Inflammatory macrophage (primary cell): Measurements from ENCODE around the gene OR2V1.
"Not testable (repeated sequence)": the region's sequence is repeated elsewhere in the genome, so short reads cannot be mapped to it uniquely, and the experiment has no call there.

Experiments
- DNase-seq, 2 donors: peaks; one replicate each; pipeline ENCODE4 v3.0.0-alpha.2; 2020 to 2022

OR2V1 gene

DNA sequence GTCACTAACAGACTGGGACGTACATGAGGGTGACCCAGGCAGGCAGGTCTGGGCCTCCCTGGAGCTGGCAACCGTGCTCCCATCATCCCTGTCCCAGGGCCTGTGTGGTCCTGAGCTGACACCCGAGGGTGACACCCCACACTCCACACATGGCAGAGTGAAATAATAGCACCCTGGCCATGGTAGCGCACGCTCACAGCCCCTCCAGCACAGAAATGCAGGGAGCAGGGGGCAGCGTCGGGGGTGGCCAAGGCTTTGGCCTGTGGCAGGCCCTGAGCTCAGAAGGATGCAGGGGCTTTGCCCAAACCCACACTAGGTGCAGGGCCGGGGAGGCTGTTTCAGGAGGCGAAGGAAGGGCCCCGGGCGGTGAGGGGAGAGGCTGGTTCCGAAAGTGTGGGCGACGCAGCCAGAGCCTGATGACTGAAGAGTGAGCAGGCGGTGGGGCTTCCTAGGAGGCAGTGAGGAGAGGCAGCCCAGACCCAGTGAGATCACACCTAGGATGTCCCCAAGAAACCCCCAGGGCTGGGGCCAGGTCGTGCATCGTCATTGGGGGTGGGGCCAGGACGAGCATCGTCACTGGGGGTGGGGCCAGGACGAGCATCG, 29.3 kb upstream of the OR2V1 start:
- no peak for DNase-seq

DNA sequence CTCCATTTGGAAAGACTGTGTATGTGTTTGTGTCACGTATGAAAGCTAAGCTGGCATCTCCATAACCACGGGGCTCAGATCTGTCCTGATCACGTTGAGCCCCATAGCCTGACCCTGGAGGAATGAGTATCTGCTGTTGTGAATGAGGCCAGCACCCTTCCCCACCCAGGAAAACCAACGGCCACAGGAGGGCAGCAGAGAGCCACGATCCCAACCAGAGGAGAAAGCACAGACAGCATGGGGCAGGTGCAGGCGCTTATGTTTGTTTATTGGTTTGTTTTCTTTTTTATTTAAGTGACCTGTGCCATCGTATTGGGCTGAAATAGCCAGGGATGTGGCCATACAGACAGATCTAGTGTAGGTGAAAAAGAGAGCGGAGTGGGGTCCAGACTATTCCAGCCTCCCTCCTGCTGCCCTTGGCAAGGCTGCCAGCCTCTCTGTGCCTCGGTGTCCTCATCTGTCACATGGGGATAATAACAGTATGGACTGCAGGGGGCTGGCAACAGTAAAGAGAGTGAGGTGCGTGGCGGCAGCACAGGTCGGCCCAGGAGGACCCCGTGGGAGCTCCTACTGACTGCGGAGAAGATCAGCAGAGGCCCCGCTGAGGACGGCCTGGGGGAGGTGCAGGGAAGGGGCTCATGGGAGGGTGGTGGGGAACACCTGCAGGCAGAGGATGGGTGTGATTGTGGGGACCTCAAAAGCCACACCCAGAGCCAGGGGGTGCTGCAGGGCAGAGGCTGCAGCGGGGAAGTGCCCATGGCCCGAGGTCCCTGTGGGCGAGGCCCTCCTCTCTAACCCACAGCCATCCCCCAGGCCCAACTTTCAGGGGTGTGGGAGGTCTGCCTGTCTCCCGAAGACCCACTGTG, 28.6 kb upstream of the OR2V1 start:
- peak; percentile 81 to 82 for DNase-seq

DNA sequence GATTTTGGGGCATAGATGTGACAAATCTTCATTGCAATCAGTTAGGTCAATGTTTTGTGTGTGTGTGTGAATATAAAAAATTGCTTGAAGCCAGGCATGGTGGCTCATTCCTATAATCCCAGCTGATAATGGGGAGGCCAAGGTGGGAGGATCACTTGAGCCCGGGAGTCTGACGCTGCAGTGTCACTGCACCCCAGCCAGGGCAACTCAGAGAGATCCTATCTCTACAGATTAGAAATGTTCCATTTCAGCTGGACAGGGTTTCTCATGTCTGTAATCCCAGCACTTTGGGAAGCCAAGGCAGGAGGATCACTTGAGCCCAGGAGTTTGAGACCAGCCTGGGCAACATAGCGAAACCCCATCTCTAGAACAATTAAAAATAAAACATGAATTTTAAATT, 27.9 kb upstream of the OR2V1 start:
- DNase-seq, result no peak

DNA sequence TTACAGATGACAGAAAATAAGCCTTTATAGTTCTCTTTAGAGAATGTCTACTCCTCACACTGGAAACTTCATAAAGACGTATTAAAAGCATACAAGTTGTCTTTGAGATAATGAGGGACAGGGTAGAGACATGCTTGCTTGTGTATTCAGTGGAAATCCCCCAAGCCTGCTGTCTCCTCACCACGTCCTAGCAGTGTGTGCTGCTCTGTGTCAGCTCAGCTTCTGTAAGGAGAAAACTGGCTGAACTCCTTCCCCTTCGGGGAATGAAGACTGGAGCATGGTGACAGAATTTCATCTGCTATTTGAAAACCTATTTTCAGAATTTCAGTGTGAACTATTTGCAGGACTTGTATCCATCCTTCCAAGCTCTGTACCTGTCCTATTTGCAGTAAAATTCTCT, 25.8 kb upstream of the OR2V1 start:
- DNase-seq, result no peak

DNA sequence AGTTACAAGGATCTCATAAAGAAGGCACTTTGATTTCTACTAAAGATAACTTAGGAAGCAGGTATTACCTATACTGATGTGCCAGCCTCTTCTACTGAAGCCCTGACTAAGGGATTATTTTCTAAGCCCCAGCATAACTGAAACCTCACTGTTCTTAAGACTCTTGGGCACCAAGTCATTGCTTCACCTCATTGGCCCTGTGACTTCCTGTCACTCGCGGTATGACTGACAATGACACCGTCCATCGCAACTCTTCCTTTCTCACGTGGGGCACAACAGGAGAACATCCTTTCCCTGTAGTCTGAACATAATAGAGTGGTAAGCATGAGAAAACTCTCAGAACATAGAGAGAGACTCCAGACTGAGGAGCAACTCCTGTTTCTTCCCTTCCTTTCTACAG, 22.8 kb upstream of the OR2V1 start:
- DNase-seq, result peak; percentile 10 to 44

DNA sequence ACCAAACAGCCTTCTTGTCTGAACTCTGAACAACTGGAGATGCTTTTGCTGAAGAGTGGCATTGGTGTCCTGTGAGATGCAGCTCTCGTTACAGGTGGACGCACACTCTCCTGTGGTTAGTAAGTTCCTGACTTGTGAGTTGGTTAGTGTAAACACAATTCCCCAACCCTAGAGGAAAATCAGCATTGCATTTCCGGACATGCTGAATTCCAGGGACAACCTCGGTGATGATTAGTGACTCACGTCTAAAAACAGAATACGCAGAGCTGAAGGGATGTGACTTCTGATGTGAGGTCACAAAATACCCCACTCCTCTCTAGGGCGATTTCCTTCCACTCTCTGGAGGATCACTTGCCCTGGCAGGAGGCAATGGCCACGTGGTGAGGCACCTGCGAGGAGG, 21.4 kb upstream of the OR2V1 start:
- no peak for DNase-seq

DNA sequence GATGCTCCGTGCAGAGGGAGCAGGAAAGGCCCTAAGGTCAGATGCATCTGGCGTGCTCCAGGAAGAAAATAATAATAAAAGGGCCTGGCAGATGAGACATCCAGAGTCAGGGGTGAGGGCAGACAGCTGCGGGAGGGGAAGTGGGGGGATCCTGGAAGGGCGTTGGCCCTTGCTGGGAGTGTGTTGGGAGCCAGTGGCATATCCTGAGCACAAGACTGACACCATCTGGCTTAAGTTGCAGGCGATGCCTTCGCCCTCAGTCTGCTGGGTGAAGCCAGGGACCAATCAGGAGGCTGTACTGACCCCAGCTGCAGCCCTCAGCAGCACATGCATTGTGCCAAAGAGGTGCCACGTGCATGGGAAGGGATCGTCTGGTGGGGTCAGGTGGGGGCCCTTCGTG, 20.2 kb upstream of the OR2V1 start:
- DNase-seq, result no peak

DNA sequence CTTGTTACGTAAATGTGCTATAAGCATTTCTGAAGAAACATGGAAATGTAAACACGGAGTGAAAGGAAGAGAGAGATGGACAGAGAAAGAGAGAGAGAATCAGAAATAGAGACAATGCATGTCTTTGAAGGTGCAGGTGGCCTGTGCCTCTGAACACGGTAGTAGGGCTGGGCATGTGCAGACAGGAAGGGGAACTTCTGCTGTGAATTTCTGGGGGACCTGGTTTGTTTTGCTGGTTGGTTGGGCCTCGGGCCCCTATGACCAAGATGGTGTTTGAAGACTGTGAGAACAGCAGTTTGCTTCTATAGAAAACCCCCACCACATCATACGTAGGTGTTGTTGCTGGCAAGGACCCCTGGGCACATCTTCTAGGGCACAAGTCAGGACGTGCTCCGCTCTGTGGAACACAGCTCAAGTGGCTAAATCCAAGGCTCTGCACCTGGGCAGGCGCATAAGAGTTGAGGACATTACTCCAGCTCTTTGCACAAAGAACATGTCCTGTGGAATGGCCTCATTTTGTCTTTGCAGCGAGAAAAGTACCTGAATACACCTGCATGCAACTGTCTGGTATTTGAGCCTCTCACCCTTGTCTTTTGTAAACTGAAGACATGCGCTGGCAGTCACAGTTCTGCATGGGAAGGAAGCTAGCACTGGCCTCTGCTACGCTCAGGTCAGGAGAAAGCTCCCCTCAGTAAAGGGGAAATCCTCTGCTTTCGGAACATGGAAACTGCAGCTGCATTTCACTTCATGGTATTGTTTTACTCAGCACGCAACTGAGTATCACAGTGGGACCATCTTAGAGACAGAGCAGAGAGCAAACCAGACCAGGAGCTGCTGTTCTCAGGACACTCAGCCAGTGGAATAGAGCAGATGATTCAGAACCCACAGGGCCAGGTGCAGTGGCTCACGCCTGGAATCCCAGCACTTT, 19.1 kb upstream of the OR2V1 start:
- no peak for DNase-seq

DNA sequence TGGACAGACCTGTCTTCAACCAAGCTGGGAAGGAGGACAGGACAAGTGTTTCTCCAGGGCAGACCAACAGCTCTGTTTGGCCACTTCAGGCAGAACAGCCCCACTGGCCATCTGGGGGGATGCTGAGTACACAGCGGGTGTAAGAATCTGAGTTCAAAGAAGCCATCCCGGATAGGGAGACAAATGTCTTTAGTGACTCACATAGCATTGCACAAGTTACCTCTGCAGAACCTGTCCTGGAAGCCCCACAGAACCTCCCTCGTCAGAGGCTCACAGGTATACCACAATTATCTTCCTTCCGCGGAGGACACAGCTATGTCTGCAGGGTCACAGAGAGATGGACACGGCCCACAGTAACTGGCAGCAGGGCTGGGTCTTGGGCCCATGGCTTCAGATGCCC, 18.4 kb upstream of the OR2V1 start:
- no peak for DNase-seq

DNA sequence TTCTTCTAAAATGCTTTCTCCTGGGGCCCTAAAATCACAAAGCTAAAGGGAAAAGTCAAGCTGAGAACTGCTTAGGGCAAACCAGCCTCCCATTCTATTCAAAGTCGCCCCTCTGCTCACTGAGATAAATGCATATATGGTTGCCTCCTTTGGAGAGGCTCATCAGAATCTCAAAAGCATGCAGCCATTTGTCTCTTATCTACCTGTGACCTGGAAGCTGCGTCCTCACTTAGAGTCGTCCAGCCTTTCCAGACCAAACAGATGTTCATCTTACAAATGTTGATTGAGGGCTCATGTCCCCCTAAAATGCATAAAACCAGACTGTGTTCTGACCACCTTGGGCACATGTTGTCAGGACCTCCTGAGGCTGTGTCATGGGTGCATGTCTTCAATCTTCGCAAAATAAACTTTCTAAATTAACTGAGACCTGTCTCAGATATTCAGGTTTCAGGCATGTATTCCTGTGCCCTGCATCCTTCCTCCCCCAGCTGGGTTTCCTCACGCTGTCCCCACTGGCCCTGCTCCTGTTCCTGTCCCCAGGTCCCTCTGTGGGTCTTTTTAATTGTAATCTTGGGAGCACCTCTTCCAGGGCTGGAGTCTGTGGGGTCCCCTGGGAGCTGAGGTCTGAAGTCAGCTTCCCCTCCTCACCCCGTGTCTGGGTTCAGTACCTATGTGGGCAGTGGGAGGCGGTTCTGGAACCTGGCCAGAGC, 16.1 kb upstream of the OR2V1 start, which contains the start of gene OR2V2:
Gene OR2V2 (plus strand): TSS at position 660 of the 710 bp plus-strand sequence. CDS start 7,357 bp downstream, outside the sequence.
- not testable (repeated sequence) for DNase-seq

DNA sequence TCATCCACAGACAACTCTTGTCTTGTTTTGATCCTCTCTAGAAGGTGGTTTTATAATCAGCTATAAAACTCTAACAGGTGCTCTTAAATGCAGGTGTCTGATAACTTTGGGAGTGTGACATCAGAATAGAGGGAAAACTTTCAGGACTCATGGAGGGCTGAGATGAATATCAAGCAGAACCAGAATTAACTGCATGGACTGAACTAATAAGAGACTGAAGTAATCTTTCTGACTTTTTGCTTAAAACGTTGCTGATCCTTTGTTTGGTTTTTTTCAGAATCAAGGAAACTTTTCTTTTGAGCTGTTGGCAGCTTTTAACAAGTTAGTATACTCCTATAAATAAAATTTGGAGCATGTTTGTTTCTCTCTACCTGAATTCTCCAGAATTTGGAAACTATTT, 14.2 kb upstream of the OR2V1 start:
- no peak for DNase-seq

DNA sequence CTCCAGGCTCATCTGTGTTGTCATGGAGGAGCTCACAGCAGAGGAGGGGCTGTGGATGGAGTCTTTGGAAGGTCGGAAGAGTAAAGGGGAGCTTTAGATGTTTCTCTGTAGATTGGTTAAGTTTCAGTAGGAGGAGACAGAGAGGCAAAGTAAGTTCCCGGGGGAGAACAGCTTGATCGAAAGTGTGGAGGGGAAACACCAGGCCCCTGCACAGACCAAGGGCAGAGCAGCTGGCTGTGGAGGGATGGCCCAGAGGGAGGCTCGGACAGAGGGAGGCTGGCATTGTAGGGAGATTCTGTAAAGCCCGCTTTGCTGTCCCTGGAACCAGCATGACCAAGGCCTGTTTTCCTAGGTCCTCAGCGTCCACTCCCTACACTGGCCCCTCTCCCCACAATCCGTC, 11.1 kb upstream of the OR2V1 start:
- no peak for DNase-seq

DNA sequence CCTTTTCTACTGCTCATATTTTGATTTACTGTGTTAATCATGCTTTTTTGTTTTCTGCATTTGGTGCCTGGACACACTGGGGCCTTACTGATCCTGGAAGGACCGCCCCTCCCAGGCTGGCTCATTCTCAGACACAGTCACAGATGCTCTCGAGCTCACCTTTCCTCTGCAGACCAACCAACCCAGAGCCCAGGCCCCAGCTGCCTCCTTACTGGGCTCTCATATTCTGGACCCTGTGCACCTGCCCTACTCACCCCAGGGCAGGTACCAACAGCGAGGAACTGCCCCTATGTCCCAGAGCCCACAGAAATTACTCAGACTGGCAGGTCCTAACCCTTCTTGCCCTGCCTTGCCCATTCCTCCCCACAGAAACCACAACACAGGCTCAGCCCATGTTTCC, 9.8 kb upstream of the OR2V1 start:
- no peak for DNase-seq

DNA sequence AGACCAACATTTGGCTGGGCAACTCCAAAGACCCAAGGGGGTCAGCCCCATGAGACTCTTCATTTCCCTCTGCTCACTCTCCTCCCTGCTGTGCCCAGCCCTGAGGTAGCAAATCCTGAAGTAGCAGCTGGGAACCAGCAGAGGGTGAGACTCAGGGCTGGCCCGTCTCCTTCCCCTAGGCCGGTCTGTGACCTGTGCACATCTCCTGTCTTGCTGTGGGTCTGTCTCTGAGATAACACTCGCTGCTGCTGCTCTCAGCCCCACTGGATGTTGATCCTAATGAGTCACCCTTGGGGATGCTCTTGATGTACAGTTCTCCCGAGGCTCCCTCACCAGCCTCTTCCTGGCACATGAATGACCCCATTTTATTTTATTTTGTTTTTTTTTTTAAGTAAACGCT, 7.3 kb upstream of the OR2V1 start:
- DNase-seq, result no peak

DNA sequence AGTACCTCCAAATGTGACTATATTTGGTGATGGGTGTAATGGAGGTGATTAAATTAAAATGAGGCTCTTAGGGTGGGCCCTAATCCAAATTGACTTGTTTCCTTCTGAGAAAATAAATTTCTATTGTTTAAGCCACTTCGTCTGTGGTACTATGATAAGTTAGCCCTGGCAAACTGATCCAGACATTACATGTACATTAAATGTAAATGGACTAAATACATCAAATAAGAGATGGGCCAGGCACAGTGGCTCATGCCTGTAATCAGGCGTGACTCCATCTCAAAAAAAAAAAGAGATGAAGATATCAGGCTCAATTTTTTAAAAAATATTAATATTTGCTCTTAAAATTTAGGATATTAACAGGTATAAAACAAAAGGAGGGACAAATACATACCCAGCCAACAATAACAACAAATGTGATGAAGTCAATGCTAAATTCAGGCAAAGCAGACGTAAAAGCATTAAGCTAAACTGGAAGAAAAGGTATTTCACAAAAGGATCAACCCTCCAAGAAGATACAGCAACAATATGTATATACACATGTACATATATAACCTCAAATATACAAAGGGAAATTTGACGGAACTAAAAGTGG, 5.5 kb upstream of the OR2V1 start:
- DNase-seq, result no peak

DNA sequence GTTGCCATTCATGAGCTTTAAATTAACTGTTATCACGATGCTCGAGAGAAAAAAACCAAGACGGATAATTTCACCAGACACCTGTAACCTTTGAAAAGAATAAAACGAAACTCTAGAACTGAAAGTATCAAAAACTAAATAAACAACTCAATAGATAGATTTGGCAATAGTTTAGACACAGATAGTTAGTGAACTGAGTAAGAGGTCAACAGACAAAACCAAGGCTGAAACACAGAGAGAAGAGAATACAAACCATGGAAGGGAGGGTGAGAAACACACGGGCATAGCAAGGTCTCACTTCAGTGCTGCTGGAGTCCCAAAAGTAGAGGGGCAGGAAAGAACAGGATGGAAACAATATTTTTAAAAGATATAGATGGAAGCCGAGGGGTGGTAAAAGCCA, 3.3 kb upstream of the OR2V1 start:
- no peak for DNase-seq

DNA sequence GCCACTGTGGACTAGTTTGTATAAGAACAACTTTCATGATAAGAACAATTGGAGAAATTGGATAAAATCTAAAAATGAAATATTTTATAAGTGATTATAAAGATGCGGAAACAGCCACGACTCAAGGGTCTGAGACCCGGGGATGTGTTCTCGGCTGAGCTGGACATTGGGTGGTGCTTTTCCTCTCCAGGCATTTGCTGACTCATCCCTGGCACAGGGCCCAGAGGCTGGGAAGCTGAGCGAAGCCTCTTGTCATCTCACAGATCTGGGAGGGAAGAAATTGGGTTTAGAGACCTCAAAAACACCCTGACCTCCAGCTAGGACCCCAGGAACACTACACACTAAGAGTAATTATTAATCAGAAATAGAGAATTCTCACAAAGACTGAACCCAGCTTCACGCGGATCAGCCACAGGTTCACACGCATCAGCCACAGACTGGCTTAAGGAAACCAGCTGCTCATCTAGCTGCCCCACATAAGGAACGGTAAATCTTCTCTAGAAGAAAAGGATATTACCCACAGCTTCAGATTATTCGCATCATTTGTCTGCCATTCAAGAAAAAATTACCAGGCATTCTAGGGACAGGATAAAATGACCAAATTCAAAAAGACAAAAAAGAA, 2.8 kb upstream of the OR2V1 start:
- peak in 1 of 2 donors; percentile 22 for DNase-seq

DNA sequence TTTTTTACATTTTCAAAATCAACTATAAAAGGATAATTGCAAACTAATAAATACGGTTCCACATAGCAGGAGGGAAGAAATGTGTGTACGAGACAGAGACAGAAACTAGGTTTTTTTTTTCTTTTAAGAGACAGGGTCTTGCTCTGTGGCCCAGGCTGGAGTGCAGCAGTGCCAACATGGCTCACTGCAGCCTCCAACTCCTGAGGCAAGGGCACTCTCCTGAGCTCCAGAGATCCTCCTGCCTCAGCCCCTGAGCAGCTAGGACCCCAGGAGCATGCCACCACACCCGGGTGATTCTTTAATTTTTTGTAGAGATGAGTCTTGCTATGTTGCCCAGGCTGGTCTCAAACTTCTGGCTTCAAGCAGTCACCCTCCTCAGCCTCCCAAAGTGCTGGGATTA, 2.1 kb upstream of the OR2V1 start:
- no peak for DNase-seq

DNA sequence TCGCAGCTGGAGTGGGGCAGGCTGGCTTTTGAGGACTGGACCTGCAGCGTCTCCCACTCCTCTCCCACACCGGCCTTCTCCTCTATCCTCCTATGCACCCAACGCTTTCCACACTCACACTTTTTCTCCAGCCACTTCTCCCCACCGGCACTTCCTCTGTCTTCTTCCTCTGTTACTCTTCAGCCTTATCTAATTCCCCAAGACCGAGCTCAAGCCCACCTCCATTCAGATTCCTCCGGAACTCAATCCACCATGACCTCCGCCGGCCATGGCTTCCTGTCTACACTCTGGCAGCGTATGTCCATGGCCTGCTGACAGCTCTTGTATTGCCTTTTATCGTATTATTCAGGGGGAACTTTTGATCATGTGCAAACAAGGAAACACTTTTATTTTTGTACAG, 545 bp upstream of the OR2V1 start:
- no peak for DNase-seq

DNA sequence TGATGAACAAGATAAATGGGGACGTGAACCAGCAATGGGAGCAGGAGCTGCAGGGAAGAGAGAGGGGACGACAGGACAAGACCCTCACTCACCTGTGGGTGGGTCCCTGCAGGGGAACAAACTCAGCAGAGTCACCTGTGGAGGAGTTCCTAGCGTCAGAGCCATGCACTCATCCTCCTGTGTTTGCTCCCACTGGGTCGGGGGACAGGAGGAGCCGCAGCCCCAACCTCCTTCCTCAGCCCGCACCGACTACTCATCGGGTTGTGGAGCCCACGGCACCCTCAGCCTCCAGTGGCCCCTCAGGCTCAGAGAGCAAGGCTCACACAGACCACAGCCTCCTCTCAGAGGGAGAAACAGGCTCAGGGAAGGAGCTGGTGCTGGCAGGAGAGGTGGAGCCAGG, 888 bp downstream of the OR2V1 start:
- DNase-seq, result not testable (repeated sequence)

DNA sequence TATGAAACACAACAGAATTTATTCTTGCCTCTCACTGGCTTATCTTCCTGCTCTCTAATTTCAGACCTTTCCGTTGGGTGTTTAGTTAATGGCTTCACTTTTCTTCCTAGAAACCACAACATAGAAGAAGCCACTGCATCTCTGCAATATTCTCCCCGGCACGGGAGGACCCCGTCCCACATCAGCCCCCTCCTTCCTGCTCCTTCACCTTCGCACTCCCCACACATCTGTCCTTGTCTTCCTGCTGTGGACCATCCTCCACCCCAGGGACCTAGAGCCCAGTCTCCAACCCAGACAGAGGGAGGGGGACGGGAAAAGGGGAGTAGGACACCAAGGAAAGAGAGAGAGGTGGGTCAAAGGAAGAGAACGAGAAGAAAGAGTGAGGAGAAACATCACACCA, 1.4 kb downstream of the OR2V1 start:
- no peak for DNase-seq
